Measurements from ENCODE around the gene CRIP3.

The CRIP3 gene

GRCh38 chr6:43338243-43338642, 29.6 kb upstream of the CRIP3 start:
- H3K27me3 ChIP-seq (ENCODE audit: insufficient read depth, low read length), result no peaks in the 10 kb centered on the region
- no peaks in the 10 kb centered on the region for H4K20me1 ChIP-seq (ENCODE audit: insufficient read depth, low read length)
- no peak overlapping the region for H2AFZ ChIP-seq (ENCODE audit: low read length)
- TF ChIP-seq, protein P1, sequence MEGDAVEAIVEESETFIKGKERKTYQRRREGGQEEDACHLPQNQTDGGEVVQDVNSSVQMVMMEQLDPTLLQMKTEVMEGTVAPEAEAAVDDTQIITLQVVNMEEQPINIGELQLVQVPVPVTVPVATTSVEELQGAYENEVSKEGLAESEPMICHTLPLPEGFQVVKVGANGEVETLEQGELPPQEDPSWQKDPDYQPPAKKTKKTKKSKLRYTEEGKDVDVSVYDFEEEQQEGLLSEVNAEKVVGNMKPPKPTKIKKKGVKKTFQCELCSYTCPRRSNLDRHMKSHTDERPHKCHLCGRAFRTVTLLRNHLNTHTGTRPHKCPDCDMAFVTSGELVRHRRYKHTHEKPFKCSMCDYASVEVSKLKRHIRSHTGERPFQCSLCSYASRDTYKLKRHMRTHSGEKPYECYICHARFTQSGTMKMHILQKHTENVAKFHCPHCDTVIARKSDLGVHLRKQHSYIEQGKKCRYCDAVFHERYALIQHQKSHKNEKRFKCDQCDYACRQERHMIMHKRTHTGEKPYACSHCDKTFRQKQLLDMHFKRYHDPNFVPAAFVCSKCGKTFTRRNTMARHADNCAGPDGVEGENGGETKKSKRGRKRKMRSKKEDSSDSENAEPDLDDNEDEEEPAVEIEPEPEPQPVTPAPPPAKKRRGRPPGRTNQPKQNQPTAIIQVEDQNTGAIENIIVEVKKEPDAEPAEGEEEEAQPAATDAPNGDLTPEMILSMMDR (IDR thresholded peaks at IDR 0.05; ENCODE audit: low read length), result no peak
- TF ChIP-seq EZH2 (IDR thresholded peaks at IDR 0.05; ENCODE audit: borderline replicate concordance, low read length), result no peak
- no peaks in the 10 kb centered on the region for H3K79me2 ChIP-seq (ENCODE audit: insufficient read depth, low read length)
- H3K27ac ChIP-seq (ENCODE audit: low read depth, low read length, poor library complexity, severe bottlenecking), result no peak overlapping the region
- no peak overlapping the region for H3K4me2 ChIP-seq (ENCODE audit: low read length)
- no peak overlapping the region for H3K4me3 ChIP-seq (ENCODE audit: low read depth, low read length, poor library complexity, severe bottlenecking)
- no peaks in the 10 kb centered on the region for H3K4me1 ChIP-seq (ENCODE audit: insufficient read depth, low read length, severe bottlenecking)
- no peaks in the 10 kb centered on the region for H3K9me2 ChIP-seq (ENCODE audit: low read depth, low read length)
- no peaks in the 10 kb centered on the region for H3K9me3 ChIP-seq (ENCODE audit: low read length)
- H3F3A ChIP-seq (ENCODE audit: insufficient read depth, low read length), result no peaks in the 10 kb centered on the region
- H3K9ac ChIP-seq (ENCODE audit: low read length), result no peak overlapping the region
- peaks cover 67% of the 10 kb centered on the region for H3K36me3 ChIP-seq (ENCODE audit: insufficient read depth, low read length)

GRCh38 chr6:43336382-43336781, 27.8 kb upstream of the CRIP3 start:
- no peaks in the 10 kb centered on the region for H3K9me3 ChIP-seq (ENCODE audit: low read length)

DNA sequence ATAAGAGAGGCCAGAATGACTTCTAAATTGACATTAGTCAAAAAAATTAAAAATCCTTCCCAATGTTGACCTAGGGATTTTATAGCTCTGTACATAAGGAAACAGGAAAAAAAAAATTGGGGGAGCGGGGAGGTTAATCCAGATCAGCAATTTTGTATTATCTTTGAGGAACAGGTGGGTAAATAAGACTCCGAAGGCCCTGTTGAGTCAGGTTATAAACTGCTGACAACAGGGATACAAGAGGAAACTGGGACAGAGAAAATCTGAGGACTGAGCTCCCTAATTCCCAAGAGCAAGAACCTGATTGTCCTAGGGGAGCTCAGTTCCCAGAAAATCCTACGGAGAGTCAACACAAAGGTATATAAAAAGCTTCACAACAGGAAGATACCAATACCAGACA, 26.8 kb upstream of the CRIP3 start:
- Histone ChIP-seq H3K9me3 (ENCODE audit: low read length) (no peaks in the 10 kb centered on the region), H3K27me3 (ENCODE audit: insufficient read depth, low read length) (no peaks in the 10 kb centered on the region), H3K4me1 (ENCODE audit: insufficient read depth, low read length, severe bottlenecking) (no peaks in the 10 kb centered on the region), H2AFZ (ENCODE audit: low read length) (no peak overlapping the region), H3K4me2 (ENCODE audit: low read length) (no peak overlapping the region), H3K9me2 (ENCODE audit: low read depth, low read length) (no peaks in the 10 kb centered on the region), H3K4me3 (ENCODE audit: low read depth, low read length, poor library complexity, severe bottlenecking) (no peak overlapping the region), H3K9ac (ENCODE audit: low read length) (no peak overlapping the region), H4K20me1 (ENCODE audit: insufficient read depth, low read length) (no peaks in the 10 kb centered on the region), H3K27ac (ENCODE audit: low read depth, low read length, poor library complexity, severe bottlenecking) (no peak overlapping the region), H3F3A (ENCODE audit: insufficient read depth, low read length) (no peaks in the 10 kb centered on the region), H3K79me2 (ENCODE audit: insufficient read depth, low read length) (no peaks in the 10 kb centered on the region), H3K36me3 (ENCODE audit: insufficient read depth, low read length) (peaks cover 39% of the 10 kb centered on the region)
- TF ChIP-seq EZH2 (IDR thresholded peaks at IDR 0.05; ENCODE audit: borderline replicate concordance, low read length), result no peak
- TF ChIP-seq, protein P1 (IDR thresholded peaks at IDR 0.05; ENCODE audit: low read length), result no peak

More at GRCh38 chr6:43336382-43336781, 27.8 kb upstream of the CRIP3 start:
- H3K9ac ChIP-seq (ENCODE audit: low read length), result no peak overlapping the region
- no peaks in the 10 kb centered on the region for H3K9me2 ChIP-seq (ENCODE audit: low read depth, low read length)
- H3K4me1 ChIP-seq (ENCODE audit: insufficient read depth, low read length, severe bottlenecking), result no peaks in the 10 kb centered on the region
- no peaks in the 10 kb centered on the region for H4K20me1 ChIP-seq (ENCODE audit: insufficient read depth, low read length)
- no peak overlapping the region for H3K4me2 ChIP-seq (ENCODE audit: low read length)
- H3K36me3 ChIP-seq (ENCODE audit: insufficient read depth, low read length), result peaks cover 48% of the 10 kb centered on the region
- no peak overlapping the region for H2AFZ ChIP-seq (ENCODE audit: low read length)
- no peak overlapping the region for H3K4me3 ChIP-seq (ENCODE audit: low read depth, low read length, poor library complexity, severe bottlenecking)
- H3F3A ChIP-seq (ENCODE audit: insufficient read depth, low read length), result no peaks in the 10 kb centered on the region
- H3K79me2 ChIP-seq (ENCODE audit: insufficient read depth, low read length), result no peaks in the 10 kb centered on the region
- H3K27me3 ChIP-seq (ENCODE audit: insufficient read depth, low read length), result no peaks in the 10 kb centered on the region
- TF ChIP-seq, protein P1 (IDR thresholded peaks at IDR 0.05; ENCODE audit: low read length), result no peak
- no peak for TF ChIP-seq EZH2 (IDR thresholded peaks at IDR 0.05; ENCODE audit: borderline replicate concordance, low read length)
- H3K27ac ChIP-seq (ENCODE audit: low read depth, low read length, poor library complexity, severe bottlenecking), result no peak overlapping the region

Data from OCI-LY1 (cell line).